KG1 (cell line): ENCODE data around the gene SEC23A.
"Not testable (repeated sequence)": the region's sequence is repeated elsewhere in the genome, so short reads cannot be mapped to it uniquely, and the experiment has no call there.

Source experiments
- DNase-seq: peaks from one replicate; lab custom pipeline; 2025; lab: John Stamatoyannopoulos, UW

The SEC23A gene

DNA sequence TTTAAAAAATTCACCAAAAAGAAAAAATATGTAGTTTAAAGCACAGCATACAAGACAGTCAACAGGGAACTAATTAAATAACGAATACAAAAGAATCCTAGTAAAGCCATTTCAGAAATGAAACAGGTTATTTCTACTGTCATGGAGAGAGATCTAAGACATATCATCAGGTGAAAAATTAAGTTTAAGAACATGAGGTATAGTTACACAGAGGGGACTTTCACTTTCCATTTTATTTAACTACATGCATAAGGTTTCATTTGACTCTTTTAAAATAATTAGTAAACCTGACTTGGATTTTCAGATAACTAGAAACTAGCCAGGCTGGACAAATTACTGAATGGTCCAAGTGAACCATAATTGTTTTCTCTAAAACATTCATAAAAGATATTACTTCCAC lies 11.3 kb downstream of the SEC23A start:
- no peak for DNase-seq

DNA sequence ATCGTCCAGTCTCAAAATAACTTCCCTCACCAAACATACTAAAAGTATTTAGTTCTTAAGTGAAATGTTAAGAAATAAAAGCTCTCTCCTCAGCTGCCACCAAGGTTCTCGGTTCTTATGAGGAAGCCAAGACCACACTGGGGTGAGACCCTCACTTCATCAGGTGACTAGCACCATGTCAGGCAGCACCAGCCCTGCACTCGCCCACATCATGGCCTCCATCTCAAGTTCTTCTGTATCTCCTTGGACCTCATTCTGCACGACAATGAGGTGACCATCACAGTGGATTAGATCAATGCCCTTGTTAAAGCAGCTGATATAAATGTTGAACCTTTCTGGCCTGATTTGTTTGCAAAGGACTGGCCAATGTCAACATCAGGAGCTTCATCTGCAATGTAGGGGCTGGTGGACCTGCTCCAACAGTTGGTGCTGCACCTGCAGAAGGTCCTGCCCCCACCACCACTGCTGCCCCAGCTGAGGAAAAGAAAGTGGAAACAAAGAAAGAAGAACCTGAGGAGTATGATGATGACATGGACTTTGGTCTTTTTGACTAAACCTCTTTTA lies 12.4 kb downstream of the SEC23A start:
- DNase-seq: no peak

DNA sequence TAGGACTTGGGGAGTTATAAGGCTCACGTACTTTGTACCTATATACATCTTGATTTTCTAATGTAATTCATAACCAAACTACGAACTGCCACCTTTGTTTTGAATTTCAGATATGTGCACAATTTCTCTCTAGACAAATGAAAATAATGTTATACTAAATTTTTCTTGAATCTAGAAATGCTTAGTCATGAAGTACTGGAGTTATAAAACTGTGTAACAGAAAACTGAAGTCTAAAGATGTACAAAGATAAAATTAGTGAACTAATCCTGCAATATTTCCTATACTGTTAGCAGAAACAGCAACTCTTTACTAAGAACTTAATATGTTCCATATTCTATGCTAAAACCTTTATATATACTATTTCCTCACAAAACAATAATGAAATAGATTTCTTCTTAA lies 15.5 kb downstream of the SEC23A start:
- DNase-seq: no peak

- DNase-seq: no peak
Measured at GRCh38 chr14:39085933-39086332, 17.1 kb downstream of the SEC23A start.

DNA sequence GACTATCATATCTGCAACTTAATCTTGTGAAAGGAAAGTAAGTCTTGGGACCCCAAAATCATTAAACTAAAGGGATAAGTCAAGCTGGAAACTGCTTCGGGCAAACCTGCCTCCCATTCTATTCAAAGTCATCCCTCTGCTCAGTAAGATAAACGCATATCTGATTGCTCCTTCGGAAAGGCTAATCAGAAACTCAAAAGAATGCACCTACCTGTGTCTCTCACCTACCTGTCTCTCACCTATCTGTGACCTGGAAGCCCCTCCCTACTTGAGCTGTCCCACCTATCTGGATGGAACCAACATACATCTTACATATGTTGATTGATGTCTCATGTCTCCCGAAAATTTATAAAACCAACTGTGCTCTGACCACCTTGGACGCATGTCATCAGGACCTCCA lies 19.9 kb downstream of the SEC23A start:
- no peak for DNase-seq

GRCh38 chr14:39080886-39081285 lies 22.1 kb downstream of the SEC23A start:
- no peak for DNase-seq

GRCh38 chr14:39071096-39071495 lies 31.9 kb downstream of the SEC23A start:
- DNase-seq: no peak

- no peak for DNase-seq
Measured at GRCh38 chr14:39069923-39070322, 33.1 kb downstream of the SEC23A start.

- not testable (repeated sequence) for DNase-seq
Measured at GRCh38 chr14:39069169-39069805, 33.7 kb downstream of the SEC23A start.

- no peak for DNase-seq
Measured at GRCh38 chr14:39060818-39061437, 42.1 kb downstream of the SEC23A start.

DNA sequence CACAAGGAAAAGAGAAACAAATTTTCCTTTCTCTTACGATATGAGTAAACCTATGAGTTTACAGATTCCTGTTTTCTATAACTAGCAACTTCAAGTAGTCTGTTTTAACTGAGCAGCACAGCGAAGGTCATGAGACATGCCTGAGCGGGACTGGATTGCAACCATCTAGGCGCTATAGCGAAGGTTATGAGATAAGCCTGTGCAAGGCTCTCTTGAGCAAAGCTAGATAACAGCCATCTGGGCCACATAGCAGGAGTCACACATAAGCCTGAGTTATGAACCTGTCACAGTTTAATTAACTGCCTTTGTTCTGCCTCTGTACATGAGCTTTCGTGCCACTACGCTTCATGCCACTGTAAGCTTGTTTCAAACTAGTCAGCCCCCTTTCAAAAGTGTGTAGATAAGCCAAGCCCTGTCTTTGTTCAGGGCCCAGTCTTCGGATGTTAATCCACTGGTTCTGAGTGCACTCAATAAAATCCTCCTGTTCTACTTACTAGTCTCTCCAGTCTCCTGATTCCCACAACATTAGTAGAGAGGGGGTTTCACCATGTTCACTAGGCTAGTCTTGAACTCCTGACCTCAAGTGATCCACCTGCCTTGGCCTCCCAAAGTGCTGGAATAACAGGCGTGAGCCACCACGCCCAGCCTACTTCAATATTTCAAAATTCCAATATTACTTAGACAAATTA lies 47.1 kb downstream of the SEC23A start:
- no peak for DNase-seq

- not testable (repeated sequence) for DNase-seq
Measured at GRCh38 chr14:39052869-39053454, 50.1 kb downstream of the SEC23A start.

DNA sequence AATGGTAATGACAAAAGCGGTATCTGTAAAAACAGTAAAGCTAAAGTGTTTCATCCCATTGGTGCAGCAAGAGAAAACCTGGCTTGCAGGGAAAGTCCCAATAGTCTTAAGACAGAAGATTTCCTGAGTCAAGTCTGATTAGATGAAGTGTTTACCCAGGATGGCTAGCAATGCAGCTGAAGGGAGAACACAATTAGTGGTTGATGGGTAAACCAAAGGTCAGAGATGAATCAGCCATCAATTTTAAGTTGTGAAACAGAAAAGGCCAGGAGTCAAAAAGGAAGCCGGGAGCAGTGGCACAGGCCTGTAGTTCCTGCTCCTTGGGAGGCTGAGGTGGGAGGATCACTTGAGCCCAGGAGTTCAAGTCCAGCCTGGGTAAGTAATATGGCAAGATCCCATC lies 52.6 kb downstream of the SEC23A start:
- no peak for DNase-seq

DNA sequence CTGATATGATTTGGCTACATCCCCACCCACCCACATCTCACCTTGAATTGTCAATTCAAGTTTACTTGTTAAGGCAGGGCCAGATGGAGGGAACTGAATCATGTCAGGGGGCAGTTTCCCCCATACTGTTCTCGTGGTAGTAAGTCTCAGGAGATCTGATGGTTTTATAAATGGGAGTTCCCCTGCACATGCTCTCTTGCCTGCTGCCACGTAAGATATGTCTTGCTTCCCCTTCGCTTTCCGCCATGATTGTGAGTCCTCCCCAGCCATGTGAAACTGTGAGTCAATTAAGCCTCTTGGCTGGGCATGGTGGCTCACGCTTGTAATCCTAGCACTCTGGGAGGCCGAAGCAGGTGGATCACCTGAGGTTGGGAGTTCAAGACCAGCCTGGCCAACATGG lies 57.1 kb downstream of the SEC23A start:
- DNase-seq: not testable (repeated sequence)

- DNase-seq: no peak
Measured at GRCh38 chr14:39043352-39043943, 59.6 kb downstream of the SEC23A start.

GRCh38 chr14:39040529-39040928 lies 62.5 kb downstream of the SEC23A start:
- no peak for DNase-seq

- DNase-seq: no peak
Measured at GRCh38 chr14:39038542-39038941, 64.5 kb downstream of the SEC23A start.

DNA sequence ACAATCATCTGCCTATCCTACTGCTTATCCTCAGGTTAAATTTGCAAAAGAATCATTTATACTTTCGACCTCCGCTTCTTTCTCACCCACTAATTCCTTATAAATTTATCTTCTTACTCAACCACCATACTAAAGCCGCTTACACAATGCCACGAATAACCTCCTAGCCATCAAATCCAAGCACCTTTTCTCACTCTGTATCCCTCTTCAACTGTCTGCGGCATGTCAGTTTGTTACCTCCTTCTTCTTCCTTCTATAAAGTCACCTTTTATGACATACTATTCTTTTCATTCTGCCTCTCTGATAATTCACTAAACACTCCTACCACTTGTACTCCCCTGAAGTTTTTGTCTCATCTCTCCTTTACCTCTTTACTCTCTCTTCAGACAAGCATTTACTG lies 66.3 kb downstream of the SEC23A start:
- DNase-seq: no peak

GRCh38 chr14:39035336-39035735 lies 67.7 kb downstream of the SEC23A start:
- DNase-seq: no peak

- DNase-seq: no peak
Measured at GRCh38 chr14:39034481-39035296, 68.3 kb downstream of the SEC23A start.

- no peak for DNase-seq
Measured at GRCh38 chr14:39033371-39033770, 69.7 kb downstream of the SEC23A start.
